Urothelium cell line (cell line): ENCODE results near the gene GALNT16.
"Not testable (repeated sequence)": the region's sequence is repeated elsewhere in the genome, so short reads cannot be mapped to it uniquely, and the experiment has no call there.

ENCODE experiments used
- DNase-seq: peaks from one replicate; pipeline ENCODE4 v3.0.0; 2011; ENCODE audit warnings: low spot score, mixed read lengths
- FAIRE-seq: peaks from 2 replicates; lab custom pipeline; 2011; peaks lifted over from hg19 to GRCh38; lab: Jason Lieb, UNC

GALNT16 gene

DNA sequence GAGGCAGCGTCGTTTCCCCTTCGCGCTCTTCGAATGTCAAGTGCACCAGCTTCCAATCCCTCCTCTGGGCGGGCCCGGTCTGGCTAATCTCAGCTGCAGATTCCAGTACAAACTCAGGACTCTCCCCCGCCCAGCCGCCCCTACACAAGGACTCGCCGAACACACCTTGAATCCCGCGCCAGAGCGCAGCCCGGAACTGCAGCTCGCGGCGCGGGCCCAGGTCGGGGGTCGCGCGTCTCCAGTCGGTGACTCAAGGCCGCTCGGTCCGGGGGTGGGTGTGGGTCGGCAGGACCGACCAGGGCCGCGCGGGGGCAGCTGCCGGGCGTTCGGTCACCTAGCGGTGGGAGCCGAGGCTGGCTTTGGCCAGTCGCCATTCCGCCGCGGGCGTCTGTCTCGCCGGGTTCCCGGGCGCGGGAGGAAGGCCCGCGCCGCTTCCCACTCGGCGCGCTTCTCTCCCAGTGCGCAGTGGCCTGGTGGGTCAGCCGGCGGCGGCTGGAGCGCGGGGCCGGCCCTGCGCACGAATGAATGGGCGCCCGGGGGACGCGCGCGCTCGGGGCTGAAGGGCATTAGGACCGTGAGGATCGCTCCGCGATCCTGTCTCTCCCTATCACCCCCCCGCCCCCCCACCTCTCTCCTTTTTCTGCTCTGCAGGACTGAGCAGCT lies at the start of gene GALNT16:
TSS of gene GALNT16 (plus strand) at position 632 of the 663 bp plus-strand sequence. CDS start 133 bp downstream, outside the sequence.
- FAIRE-seq (peak; percentile 86), DNase-seq (peak; percentile 92)

DNA sequence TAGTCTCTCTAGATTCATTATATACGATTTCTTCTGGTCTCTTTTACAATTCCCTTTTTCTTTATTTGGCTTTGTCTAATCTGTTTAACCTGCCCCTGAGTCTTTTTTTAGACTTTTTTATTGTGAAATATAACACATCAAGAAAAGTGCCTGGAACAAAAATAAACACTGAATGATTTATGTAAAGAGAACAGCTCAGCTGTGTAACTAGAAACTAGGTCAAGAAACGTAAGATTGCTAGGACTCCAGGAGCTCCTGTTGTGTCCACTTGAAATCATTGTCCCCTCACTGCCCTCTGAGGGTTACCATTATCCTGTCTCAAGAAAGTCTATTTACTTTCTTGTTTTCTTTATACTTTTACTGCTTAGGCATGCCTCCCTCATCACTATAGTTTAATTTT lies 45.6 kb upstream of the GALNT16 start:
- FAIRE-seq (no peak), DNase-seq (no peak)

DNA sequence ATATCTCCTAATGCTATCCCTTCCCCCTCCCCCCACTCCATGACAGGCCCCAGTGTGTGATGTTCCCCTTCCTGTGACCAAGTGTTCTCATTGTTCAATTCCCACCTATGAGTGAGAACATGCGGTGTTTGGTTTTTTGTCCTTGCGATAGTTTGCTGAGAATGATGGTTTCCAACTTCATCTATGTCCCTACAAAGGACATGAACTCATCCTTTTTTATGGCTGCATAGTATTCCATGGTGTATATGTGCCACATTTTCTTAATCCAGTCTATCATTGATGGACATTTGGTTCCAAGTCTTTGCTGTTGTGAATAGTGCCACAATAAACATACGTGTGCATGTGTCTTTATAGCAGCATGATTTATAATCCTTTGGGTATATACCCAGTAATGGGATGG lies 42.3 kb upstream of the GALNT16 start:
- not testable (repeated sequence) for DNase-seq, FAIRE-seq

GRCh38 chr14:69224946-69225345 lies 35.0 kb upstream of the GALNT16 start:
- no peak for DNase-seq
- no peak for FAIRE-seq

GRCh38 chr14:69226178-69226577 lies 33.8 kb upstream of the GALNT16 start:
- DNase-seq (no peak), FAIRE-seq (peak; percentile 71)

DNA sequence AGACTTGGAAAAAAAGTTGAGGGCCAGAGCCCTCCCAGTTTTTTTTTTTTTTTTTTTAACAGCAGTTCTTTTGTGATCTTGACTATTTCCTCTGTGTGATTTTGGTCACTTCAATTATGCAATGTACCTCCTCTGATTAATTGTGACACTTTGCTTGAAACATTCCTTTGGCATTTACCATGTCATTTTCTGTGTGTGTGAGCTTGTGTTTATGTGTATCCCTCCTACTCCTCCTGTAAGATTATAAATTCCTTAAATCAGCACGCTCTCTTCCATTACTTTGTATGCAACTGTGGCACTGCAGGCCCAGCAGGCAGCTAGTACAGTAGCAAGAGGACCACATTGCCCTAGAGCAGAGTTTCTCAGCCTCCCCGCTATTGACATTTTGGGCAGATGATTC lies 33.2 kb upstream of the GALNT16 start:
- DNase-seq (no peak), FAIRE-seq (no peak)

GRCh38 chr14:69231486-69231885 lies 28.5 kb upstream of the GALNT16 start:
- FAIRE-seq (no peak), DNase-seq (no peak)

DNA sequence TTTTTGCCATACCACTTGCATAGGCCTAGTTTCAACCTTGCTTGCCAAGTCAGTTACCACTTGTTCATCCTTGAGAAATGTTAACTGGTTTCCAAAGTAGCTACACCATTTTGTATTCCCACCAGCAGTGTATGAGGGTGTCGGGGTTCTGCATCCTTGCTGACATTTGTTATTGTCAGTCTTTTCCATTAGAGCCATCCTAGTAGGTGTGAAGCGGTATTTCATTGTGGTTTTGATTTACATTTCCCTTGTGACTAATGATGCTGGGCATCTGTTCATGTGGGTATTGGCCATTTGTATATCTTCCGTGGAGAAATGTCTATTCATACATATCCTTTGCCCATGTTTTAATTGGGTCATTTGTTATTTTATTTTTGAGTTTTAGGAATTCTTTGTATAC lies 27.6 kb upstream of the GALNT16 start:
- DNase-seq, result no peak
- peak; percentile 53 for FAIRE-seq

DNA sequence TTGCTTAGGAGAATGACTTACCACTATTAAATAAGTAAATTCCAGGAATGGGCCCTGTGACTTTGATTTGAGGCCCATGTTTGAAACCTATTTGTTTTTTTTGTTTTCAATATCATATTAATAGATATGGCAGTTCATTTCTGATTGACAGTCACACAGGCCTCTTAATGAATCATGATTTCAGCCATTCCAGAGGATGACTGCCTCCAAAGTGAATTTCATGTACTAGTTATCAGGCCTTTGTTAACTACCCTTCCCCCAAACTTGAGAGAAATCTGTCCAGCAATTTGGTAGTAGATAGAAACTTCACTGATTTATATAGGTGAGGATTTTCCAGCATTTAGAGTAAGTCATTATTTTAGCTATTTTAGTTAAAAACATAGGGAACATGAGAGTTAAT lies 25.9 kb upstream of the GALNT16 start:
- FAIRE-seq (no peak), DNase-seq (no peak)

- no peak for FAIRE-seq
- no peak for DNase-seq
Observed at GRCh38 chr14:69235708-69236107, 24.2 kb upstream of the GALNT16 start.

- no peak for FAIRE-seq
- no peak for DNase-seq
Observed at GRCh38 chr14:69237142-69237541, 22.8 kb upstream of the GALNT16 start.

- DNase-seq (no peak), FAIRE-seq (peak; percentile 93)
Observed at GRCh38 chr14:69237584-69237983, 22.4 kb upstream of the GALNT16 start.

DNA sequence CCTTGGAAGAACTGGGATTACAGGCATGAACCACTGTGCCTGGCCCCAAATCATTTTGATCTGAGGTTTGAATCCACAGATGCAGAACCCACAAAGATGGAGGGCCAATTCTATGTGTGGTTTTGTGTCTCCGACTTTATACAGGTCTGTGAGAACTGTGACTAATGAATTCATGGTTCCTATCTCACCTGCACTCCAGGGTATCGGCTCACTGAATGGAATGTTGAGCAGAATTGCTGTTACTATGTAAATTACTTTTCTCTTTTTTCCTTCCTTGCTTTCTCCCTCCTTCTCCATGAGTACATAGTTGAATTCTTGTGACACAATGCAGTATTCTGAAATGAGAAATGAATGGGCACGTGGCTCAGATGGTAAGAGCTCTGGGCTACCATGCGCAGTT lies 21.1 kb upstream of the GALNT16 start:
- FAIRE-seq (no peak), DNase-seq (no peak)

DNA sequence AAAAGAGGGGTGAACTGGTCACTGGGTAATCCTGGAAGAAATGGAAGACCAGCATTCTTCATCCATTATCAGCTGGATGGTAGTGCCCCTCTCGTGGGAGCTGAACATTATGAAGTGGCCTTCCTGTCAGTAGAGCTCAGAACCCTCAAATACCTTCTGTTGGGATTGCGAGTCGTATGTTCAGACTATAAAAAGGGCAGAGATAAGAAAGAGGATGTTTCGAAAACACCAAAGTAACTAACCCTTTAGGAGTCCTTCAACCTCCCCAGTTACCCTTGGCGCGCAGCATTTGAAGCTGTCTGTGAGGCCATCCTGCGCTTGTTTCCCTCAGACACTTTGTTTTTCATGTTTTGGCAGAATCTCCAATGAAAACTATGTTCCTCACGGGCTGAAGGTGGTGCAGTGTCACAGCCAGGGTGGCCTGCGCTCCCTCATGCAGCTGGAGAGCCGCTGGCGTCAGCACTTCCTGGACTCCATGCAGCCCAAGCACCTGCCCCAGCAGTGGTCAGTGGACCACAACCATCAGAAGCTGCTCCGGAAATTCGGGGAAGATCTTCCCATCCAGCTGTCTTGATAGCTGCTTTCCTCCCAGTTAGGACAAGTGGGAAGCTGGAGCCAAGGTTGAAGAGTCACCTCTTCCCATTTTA lies 19.3 kb upstream of the GALNT16 start:
- no peak for DNase-seq
- FAIRE-seq, result peak; percentile 91

GRCh38 chr14:69241577-69241976 lies 18.4 kb upstream of the GALNT16 start:
- DNase-seq (no peak), FAIRE-seq (no peak)

- DNase-seq (peak; percentile 85), FAIRE-seq (peak; percentile 91)
Observed at GRCh38 chr14:69242311-69243224, 17.4 kb upstream of the GALNT16 start.

DNA sequence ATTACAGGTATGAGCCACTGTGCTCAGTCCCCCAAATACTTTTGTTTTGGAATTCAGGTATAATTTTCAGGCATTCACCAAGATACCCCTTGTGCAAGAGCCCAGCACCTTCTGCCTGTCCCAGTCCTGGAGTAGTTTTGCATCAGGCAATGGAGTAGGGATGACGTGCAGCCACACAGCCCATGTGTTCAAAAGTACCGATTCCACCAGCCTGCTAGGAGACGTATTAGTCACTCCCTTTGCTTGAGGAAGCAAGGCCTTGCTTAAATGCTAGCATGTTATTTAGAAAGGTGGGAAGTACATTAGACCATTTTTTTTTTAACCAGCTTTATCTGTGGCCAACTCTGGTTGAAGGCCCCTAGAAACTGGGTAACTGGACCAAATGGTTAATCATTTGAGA lies 15.0 kb upstream of the GALNT16 start:
- FAIRE-seq (peak; percentile 27), DNase-seq (no peak)

DNA sequence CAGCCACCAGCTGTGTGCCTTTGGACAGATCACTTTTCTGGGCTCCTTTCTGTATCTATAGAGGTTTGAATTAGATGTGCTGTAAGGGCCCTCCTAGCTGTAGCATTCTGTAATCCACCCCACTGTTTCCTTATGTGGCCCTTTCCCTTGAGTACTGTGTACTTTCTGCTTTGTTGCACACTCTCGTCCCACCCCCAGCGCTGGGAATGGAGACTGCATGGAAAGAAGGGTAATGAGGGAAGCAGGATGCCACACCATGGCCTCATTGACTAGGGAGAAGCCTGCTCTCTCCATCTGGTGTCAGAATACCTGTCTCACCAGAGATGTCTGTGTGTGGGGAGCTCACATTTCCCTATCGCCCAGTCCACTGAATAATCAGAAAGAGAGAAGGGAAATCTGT lies 13.6 kb upstream of the GALNT16 start:
- DNase-seq, result no peak
- FAIRE-seq, result peak; percentile 66

DNA sequence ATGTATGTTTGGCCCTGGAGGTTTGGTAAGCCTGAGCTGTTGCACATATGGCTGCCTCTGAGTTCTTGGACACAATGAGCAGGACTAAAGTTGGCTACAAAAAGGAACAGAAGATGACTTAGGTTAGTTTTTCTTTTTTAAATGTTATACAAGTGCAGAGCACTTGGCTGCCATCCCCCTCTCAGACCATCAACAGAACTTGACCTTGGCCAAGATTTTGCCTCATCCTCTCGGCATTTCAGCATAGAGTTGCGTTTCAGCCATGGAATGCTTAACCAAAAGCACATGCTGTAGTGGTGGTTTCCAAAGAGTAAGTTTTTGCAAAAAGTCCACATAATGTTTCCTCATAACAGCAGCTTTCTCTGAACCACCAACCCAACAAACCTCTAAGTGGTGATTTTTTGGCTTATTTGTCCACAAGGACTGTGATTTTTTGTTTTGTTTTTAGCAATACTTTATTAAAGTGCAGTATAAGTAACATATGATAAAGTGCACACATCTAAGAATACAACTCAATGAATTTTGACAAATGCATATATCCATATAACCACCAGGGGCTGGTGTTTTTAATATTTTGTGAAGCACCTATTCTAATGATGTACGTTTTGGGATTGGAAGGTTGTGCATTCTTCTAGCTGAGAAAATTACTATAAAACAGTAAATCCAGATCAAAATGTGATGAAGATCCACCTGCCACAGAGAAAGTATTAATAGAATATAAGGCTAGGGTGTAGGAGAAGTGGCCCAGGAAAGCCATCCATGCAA lies 12.1 kb upstream of the GALNT16 start:
- peak; percentile 75 for FAIRE-seq
- no peak for DNase-seq

GRCh38 chr14:69249603-69250002 lies 10.4 kb upstream of the GALNT16 start:
- DNase-seq (no peak), FAIRE-seq (peak; percentile 78)

- DNase-seq, result no peak
- no peak for FAIRE-seq
Observed at GRCh38 chr14:69252851-69253250, 7.1 kb upstream of the GALNT16 start.
